Measurements from ENCODE around the gene FAM163B.

GRCh38 chr9:133590231-133590855, 18.8 kb downstream of the FAM163B start:
- no peak for TF ChIP-seq CTCF (IDR thresholded peaks at IDR 0.05)
- no peak for TF ChIP-seq POLR2AphosphoS5 (IDR thresholded peaks at IDR 0.05)
